ENCODE measurements around the gene GFM1. TPM values are rescaled to one million over a fixed set of nuclear protein-coding genes. Genes with fewer than 3 reads are reported as not detected.
A peak's percentile ranks its signal among the peaks of the same experiment; 100 is the strongest.
"Not testable (repeated sequence)": the region's sequence is repeated elsewhere in the genome, so short reads cannot be mapped to it uniquely, and the experiment has no call there.

Gene GFM1
- total RNA-seq, 2 donors from 2014 or later: 41.9 to 50.9 TPM

DNA sequence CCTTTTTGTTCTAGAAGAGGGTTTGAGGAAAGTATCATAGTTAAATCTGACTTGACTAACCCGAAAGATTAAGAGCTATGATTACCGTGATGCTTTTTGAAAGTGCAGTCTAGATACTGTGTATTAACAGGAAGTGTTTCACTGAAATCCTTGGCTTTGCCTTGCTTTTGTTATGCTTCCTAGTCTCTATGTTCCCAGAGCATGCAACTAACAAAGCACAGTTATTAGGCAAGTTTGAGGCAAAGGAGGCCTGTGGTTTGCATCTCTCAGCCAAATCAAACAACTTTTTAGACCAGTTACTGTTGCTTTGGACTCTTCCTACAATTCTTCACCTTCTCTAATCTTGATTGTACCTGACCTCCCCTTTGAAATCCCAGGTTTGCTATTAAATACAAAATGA lies 24.2 kb downstream of the GFM1 start:
- no peak for ATAC-seq
- intact Hi-C loops (cut with DNase I): no loop called here
- no peak for DNase-seq

DNA sequence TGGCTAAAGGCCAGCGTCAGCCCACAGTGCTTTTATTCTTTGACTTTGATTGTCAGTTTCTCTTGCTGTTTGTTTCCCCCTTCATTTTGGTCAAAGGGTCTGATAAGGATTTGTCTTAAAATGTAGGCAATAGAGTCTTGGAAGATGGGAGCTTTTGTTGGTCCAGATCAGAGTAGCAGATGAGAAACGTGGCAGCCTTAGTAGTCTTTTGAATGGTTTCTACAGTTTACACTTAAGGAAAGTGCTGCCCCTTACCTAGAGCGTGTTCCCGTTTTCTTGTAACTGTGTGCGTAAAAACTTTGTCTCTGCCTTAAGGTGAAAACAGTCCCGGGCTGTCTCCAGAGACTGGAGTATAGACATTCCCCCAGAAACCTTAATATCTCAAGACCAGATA lies 27.5 kb downstream of the GFM1 start:
- ATAC-seq (peak in 1 of 2 donors; percentile 29), DNase-seq (no peak)
- intact Hi-C loops (cut with DNase I): loop anchor here in 1 of 2 donors (5.0 kb wide), 1 partner anchor 120 kb away; no protein-coding TSS in a partner anchor

- intact Hi-C loops (cut with DNase I): loop anchor here in 1 of 2 donors (5.0 kb wide), 1 partner anchor 120 kb away; no protein-coding TSS in a partner anchor
- DNase-seq: peak; percentile 88
Observed at GRCh38 chr3:158672215-158673176, 28.2 kb downstream of the GFM1 start, which contains the start of gene LXN. Gene LXN (minus strand): TSS chr3:158672648. CDS start chr3:158672478, 170 bp downstream.

DNA sequence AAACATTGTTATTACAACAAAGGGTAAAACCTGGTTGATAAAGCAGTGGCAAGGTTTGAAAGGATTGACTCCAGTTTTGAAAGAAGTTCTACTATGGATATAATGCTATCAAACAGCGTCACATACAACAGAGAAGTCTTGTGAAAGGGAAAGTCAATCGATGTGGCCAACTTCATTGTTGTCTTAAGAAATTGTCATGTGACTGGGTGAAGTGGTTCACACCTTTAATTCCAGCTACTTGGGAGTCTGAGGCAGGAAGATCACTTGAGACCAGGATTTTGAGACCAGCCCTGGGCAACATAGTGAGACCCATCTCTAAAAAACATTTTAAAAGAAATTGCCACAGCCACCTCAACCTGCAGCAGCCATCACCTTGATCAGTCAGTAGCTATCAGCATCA lies 34.4 kb downstream of the GFM1 start:
- intact Hi-C loops (cut with DNase I): no loop called here
- DNase-seq (no peak), ATAC-seq (no peak)

More at GRCh38 chr3:158672215-158673176, 28.2 kb downstream of the GFM1 start, which contains the start of gene LXN:
- peak; percentile 98 to 100 for ATAC-seq

GRCh38 chr3:158679547-158680000 lies 35.2 kb downstream of the GFM1 start:
- no peak for DNase-seq
- intact Hi-C loops (cut with DNase I): no loop called here
- ATAC-seq: no peak

DNA sequence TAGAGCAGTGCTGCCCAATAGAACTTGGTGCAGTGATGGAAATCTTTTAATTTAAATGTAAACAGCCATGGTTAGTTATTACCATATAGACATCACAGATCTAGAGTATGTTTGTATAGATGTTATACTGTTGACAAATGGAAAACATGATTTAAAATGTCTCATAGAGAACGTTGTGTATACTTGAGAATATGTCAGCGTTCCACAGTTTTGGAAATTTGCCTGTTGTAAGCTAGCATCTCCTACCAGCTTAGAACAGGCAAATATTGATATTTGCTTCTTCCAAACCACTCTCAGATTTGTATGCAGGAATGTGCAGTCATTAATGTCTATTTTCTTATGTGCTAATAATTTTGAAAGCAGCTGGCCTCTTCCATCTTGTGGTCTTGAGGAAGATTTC lies 36.5 kb downstream of the GFM1 start:
- no peak for ATAC-seq
- no peak for DNase-seq
- intact Hi-C loops (cut with DNase I): no loop called here

DNA sequence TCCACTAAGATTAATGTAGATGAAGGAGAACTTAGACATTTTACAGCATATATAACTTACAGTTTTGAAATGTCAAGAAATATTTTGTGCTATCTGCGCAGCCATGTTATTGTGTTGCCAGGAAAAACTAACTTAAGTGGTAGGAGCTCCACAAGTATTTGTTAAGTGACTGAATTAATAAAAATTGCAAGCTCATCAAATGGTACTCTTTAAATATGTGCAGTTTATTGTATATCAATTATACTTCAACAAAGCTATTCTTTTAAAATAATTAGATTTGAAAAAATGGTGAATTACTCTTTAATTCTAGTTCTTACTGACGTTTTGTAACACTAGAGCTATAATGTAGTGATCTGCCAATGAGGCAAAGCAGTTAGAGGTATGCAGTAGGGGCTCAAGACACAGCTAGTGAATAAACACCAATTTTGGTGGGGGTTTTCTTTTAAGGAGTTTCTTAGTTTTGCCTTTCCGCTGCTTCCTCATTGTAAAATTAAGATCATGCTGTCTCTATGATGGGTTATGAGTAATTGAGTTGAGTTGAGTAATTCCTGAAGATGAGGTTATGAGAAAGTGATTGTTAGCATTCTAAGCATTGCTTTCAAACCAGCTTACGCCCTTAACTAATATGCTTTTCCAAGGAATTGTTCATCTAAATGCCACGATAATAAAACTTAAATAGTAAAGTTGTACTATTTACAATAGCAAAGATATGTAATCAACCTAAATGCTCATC lies 39.1 kb downstream of the GFM1 start:
- intact Hi-C loops (cut with DNase I): no loop called here
- ATAC-seq: no peak
- DNase-seq: no peak

GRCh38 chr3:158685159-158685558 lies 40.8 kb downstream of the GFM1 start:
- intact Hi-C loops (cut with DNase I): no loop called here
- no peak for ATAC-seq

DNA sequence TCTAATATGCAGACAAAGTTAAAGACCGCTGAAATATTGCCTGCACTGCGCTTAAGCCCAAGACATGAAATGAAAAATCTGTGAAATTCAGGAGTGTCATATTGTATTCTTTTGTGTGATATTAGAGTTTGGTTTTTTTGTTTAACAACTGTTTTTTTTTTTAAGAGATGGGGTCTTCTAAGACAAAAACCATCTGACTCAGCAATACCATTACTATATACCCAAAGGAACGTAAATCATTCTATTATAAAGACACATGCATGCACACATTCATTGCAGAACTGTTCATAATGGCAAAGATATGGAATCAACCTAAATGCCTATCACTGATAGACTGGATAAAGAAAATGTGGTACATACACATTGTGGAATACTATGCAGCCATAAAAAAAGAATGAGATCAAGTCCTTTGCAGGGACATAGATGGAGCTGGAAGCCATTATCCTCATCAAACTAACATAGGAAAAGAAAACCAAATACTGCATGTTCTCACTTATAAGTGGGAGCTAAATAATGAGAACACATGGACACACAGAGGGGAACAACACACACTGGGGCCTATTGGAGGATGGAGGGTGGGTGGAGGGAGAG lies 49.6 kb downstream of the GFM1 start:
- intact Hi-C loops (cut with DNase I); DNase-seq; ATAC-seq: not testable (repeated sequence)

More at GRCh38 chr3:158685159-158685558, 40.8 kb downstream of the GFM1 start:
- DNase-seq: no peak

DNA sequence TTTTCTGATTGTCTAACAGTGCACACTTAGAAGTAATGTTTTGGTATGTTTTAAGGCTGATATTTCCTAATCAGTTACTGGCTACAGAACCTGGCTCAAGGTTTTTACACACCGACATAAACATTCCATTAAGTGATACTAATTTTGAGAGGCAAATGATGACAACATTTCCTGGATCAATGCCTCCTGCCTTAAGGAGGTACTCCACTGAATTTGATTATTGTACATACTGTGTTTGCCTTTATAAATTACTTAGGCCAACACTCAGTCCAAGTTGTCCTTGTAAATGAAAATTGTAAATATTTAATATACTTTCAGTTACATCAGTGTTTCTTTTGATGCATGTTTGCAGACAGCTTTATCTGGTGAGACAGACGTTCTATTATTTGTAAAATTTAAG lies 52.3 kb downstream of the GFM1 start:
- intact Hi-C loops (cut with DNase I): no loop called here
- DNase-seq: no peak
- peak in 1 of 2 donors; percentile 19 for ATAC-seq

GRCh38 chr3:158700559-158700958 lies 56.2 kb downstream of the GFM1 start:
- intact Hi-C loops (cut with DNase I): no loop called here
- DNase-seq (no peak), ATAC-seq (peak; percentile 77 to 79)

DNA sequence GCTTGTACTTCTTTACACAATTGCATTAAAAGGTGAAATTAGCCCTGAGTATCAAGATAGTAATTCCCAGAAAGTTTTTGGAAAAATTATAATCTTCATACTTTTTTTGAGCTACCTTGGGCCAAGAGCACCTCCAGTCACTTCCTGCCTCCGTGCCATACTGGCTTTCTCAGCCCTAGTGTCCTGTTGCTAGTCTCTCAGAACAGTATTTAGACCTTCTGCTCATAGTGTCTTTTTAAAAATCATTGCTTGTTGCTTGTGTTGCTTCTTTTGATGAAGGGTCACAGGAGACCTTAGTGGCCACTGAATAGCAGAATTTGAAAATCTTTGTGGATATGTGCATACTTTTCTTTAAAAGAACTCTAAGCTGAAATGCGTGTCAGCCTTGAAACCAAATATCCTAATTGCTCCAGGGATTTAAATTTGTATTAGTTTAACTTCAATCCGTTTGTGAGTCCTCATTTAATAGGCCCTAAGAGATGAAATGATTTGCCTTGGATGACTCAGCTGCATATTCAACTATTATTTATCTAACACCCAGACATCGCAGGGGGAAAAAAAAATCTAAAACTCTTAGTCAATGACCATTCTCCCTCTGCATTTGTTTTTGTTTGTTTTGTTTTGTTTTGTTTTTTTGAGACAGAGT lies 57.2 kb downstream of the GFM1 start:
- DNase-seq (no peak), ATAC-seq (no peak)
- intact Hi-C loops (cut with DNase I): no loop called here

- DNase-seq (no peak), ATAC-seq (no peak)
- intact Hi-C loops (cut with DNase I): no loop called here
Observed at GRCh38 chr3:158702815-158703481, 58.6 kb downstream of the GFM1 start.

GRCh38 chr3:158703566-158703965 lies 59.2 kb downstream of the GFM1 start:
- intact Hi-C loops (cut with DNase I): no loop called here
- no peak for ATAC-seq

DNA sequence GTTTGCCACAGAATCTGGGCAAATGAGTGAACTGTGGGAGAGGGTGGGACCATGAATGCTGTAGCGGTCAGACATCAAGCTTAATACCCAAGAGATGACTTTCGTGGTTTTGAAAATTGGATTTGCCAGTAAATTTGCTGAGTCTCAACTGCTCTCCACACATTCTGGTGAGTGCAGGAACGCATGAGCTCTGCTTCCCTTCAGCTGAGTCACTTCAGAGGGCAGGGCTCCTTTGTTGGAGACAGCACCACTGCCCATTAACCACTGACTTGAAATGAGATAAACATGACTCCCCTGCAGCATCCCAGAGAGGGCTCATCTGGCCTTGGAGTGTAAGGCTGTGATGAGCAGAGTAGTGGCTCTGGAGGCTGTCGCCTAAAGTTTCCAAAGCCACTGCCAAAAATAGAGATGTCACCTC lies 65.3 kb downstream of the GFM1 start:
- DNase-seq (no peak), ATAC-seq (peak; percentile 9 to 82)
- intact Hi-C loops (cut with DNase I): no loop called here

More at GRCh38 chr3:158703566-158703965, 59.2 kb downstream of the GFM1 start:
- DNase-seq: no peak

- ATAC-seq: no peak
- intact Hi-C loops (cut with DNase I): no loop called here
- DNase-seq: no peak
Observed at GRCh38 chr3:158710601-158711000, 66.3 kb downstream of the GFM1 start.

DNA sequence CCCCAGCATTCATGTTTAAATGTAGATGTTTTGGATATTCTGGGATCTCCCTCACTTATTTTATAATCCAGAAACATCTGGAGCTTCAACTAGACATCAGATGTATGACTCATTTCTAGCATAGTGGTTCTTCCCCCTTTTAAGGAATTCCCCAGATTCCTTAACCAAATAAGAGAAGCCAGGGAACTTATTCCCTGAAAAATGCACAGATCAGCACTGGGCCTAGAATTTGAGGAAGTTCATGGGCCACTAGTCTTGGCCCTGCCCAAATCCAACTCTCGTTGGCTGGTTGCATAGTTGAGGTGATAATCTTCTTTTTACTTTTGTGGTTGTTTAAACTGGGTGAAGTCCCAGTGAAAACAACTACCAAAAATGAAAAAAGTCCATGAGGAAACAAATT lies 67.6 kb downstream of the GFM1 start:
- ATAC-seq (peak; percentile 16 to 65), DNase-seq (no peak)
- intact Hi-C loops (cut with DNase I): no loop called here

GRCh38 chr3:158712443-158712842 lies 68.1 kb downstream of the GFM1 start:
- no peak for DNase-seq
- ATAC-seq: no peak
- intact Hi-C loops (cut with DNase I): no loop called here

All from left cardiac atrium (tissue), 4 donors.